Lung (tissue), 12 donors: Measurements from ENCODE around the gene SORL1. TPM values are rescaled to one million over a fixed set of nuclear protein-coding genes. Genes with fewer than 3 reads are reported as not detected.

Experiments
- ATAC-seq: fragments of 200-7000 bp; cut with Tn5 transposase; one replicate; pipeline ENCODE4 v1.9.1; 2020; ENCODE audit warnings: moderate number of reproducible peaks; ENCODE audit not compliant: insufficient read depth, low FRiP score
- DNase-seq, 3 donors: peaks; one replicate each; pipeline ENCODE4 v3.0.0-alpha.2; 2013 to 2017
- H3K27ac ChIP-seq, 2 donors: one replicate each; pipeline ENCODE4 v1.5.1; 2013; ENCODE audit warnings: mild to moderate bottlenecking in 2 of 2, moderate library complexity in 2 of 2, control low read depth in 1 of 2, inconsistent platforms in 1 of 2, low read depth in 1 of 2, low read length in 1 of 2
- H3K27me3 ChIP-seq, 3 donors: one replicate each; pipeline ENCODE4 v1.5.1; 2013; ENCODE audit warnings: low read length in 2 of 3; ENCODE audit not compliant: control insufficient read depth in 3 of 3, insufficient read depth in 3 of 3
- H3K36me3 ChIP-seq, 4 donors: one replicate each; pipeline ENCODE4 v1.5.1; 2013; ENCODE audit warnings: low read length in 4 of 4, mild to moderate bottlenecking in 1 of 4, moderate library complexity in 1 of 4; ENCODE audit not compliant: control insufficient read depth in 4 of 4, insufficient read depth in 4 of 4
- H3K4me1 ChIP-seq, 5 donors: one replicate each; pipeline ENCODE4 v1.5.1; 2013; ENCODE audit warnings: low read length in 5 of 5, mild to moderate bottlenecking in 2 of 5, moderate library complexity in 1 of 5; ENCODE audit not compliant: control insufficient read depth in 5 of 5, insufficient read depth in 5 of 5
- H3K4me3 ChIP-seq: one replicate; pipeline ENCODE4 v1.5.1; 2013; ENCODE audit warnings: mild to moderate bottlenecking, control low read depth, moderate library complexity
- H3K9ac ChIP-seq, 2 donors: one replicate each; pipeline ENCODE4 v1.5.1; 2013; ENCODE audit warnings: low read length in 2 of 2, control low read depth in 1 of 2; ENCODE audit not compliant: insufficient read depth in 1 of 2
- H3K9me3 ChIP-seq, 4 donors: one replicate each; pipeline ENCODE4 v1.5.1; 2013; ENCODE audit warnings: low read length in 3 of 4, mild to moderate bottlenecking in 1 of 4, moderate library complexity in 1 of 4; ENCODE audit not compliant: control insufficient read depth in 4 of 4, insufficient read depth in 3 of 4
- CTCF ChIP-seq: IDR thresholded peaks from 2 replicates; pipeline ENCODE4 v1.5.1; 2012; ENCODE audit warnings: mild to moderate bottlenecking; ENCODE audit errors: control extremely low read depth, extremely low read depth
- WGBS, 2 donors: extraction: QIAGEN DNeasy Blood & Tissue Kit; methylation state at CpG; one replicate each; pipeline ENCODE4 v1.1.7; 2013; 5-methylcytosine and 5-hydroxymethylcytosine counted together
- polyA plus RNA-seq, 2 donors: library from polyadenylated mRNA; stranded (reverse); fragments of 200-250 nt; gene quantifications; one replicate each; pipeline ENCODE4 v1.2.1, GENCODE V29; 2013
- total RNA-seq, 2 donors: library from RNA; depleted of rRNA in 1 of 2; stranded (reverse); fragments of >200 nt in 1 of 2; gene quantifications; one replicate each; pipeline ENCODE4 v1.2.1, GENCODE V29; 2014 to 2021
- donor health status: control.
- donor health status: control.
- donor health status: Bipolar disorder and iron deficiency.
- donor health status: healthy.
- donor health status: DM: yes; HTN: yes; CAD: no.

Gene SORL1
- total and polyA plus RNA-seq, 4 donors: 1.9 to 67.0 (median 49.2) TPM

DNA sequence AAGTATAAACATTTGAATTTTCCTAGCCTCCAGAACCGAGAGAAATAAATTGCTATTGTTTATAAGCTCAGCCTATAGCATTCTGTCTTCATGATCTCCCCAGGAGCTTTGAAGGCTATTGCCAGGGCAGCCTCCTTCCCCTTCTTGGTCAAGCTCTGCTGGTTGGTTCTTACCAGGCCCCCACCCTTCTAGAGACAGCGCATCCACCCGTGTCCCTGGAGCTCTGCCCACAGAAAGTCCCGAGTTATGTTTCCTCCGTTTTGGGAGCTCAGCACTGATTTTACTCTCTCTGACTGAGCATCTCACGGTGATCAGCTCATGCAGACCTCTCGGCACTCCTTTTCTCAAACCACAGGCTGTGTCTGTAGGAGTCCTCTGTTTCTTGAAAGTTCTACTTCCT is 124.4 kb downstream of the SORL1 start:
- no peak for TF ChIP-seq CTCF
- peaks cover 0 to 13% (median 6%) of the 10 kb centered on the region in 4 donors for H3K36me3 ChIP-seq
- no peak overlapping the region for H3K4me3 ChIP-seq
- no peaks in the 10 kb centered on the region for H3K9me3 ChIP-seq
- WGBS, 2 donors: 66 to 75% methylated on average over 7 of the region's 7 CpGs
- no peaks in the 10 kb centered on the region for H3K27me3 ChIP-seq
- H3K4me1 ChIP-seq: peaks cover 0 to 34% (median 10%) of the 10 kb centered on the region in 5 donors
- DNase-seq (peak in 1 of 3 donors; percentile 47), ATAC-seq (no peak)
- no peak overlapping the region for H3K9ac ChIP-seq
- peak overlapping the region in 1 of 2 donors; percentile 17 for H3K27ac ChIP-seq

DNA sequence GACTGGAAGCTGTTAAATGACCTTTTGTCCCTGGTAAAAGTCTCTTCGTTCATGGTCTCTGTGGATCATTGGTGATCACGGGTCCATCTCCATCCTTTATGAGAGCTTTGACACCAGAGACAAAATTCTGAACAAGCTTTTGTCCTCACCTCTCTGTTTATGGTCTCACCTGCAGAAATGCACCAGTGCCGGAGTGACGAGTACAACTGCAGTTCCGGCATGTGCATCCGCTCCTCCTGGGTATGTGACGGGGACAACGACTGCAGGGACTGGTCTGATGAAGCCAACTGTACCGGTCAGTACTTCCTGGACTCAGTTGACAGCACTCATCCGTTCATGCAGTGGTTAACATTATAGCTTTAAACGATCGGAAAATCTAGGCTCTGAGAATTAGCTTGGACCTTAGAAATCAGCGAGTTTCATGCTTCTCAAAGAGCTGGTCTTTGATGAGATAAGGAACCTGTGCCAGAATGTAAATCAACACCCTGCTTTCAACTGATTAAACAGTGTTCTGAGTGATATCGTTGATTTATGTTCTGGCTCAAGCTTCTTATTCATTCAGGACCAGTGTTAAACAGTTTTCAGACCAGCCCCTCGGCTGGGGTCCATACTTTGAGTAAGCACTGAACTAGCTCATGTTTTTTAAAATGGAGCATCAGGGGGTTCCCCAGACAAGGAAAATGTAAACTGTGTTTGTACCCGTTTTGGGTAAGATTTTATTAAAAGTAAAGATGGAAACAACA is 125.2 kb downstream of the SORL1 start:
- WGBS, 2 donors: 71 to 72% methylated on average over 16 of the region's 16 CpGs
- H3K4me1 ChIP-seq: peaks cover 0 to 34% (median 10%) of the 10 kb centered on the region in 5 donors

DNA sequence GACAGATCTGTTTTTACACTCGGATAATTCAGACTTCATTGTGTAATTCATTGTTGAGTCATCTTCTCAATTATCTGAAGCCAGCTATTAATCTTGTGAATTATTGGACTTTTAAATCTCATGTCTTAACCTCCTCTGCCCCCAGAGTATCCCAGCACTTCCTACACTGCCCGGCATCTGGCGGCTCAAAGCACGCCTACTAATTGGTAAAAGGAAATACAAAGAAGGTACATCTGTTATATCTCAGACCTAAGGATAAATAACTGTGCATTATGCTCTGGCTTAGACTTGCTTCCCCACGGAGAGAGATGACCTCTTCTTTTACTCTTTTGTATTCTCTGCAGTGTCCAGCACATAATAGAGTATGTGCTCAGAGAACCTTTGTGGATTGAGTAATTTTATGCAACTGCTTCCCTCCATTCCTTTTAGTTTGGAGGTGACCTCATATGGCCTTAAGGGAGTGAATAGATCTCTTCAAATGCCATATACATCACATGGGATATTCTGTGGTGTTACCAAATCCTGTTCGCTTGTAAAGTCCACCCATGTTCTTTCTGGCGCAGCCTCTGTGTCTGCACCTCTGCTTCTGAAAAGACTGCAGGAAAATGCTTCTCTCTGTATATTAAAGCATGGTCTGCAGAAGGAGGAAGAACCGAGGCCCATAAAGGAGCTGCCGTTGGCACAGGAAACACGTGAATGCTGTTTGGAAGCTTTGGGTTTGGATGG is 126.3 kb downstream of the SORL1 start:
- H3K4me1 ChIP-seq: peaks cover 0 to 34% (median 10%) of the 10 kb centered on the region in 5 donors
- DNase-seq (no peak), ATAC-seq (no peak)
- 19 to 54% methylated on average over 10 of the region's 10 CpGs for WGBS, 2 donors
- peaks cover 0 to 13% (median 7%) of the 10 kb centered on the region in 4 donors for H3K36me3 ChIP-seq
- H3K9me3 ChIP-seq: no peaks in the 10 kb centered on the region
- TF ChIP-seq CTCF: no peak
- H3K9ac ChIP-seq: no peak overlapping the region
- no peaks in the 10 kb centered on the region for H3K27me3 ChIP-seq
- H3K27ac ChIP-seq: peak overlapping the region in 1 of 2 donors; percentile 4
- no peak overlapping the region for H3K4me3 ChIP-seq

More for the DNA sequence above, 125.2 kb downstream of the SORL1 start:
- Histone ChIP-seq H3K4me3 (no peak overlapping the region), H3K27me3 (no peaks in the 10 kb centered on the region), H3K9ac (no peak overlapping the region), H3K27ac (no peak overlapping the region), H3K9me3 (no peaks in the 10 kb centered on the region), H3K36me3 (peaks cover 0 to 13% (median 6%) of the 10 kb centered on the region in 4 donors)
- no peak for ATAC-seq
- peak in 1 of 3 donors; percentile 23 for DNase-seq
- no peak for TF ChIP-seq CTCF
